ENCODE results near the gene C1orf94. TPM values are rescaled to one million over a fixed set of nuclear protein-coding genes. Genes with fewer than 3 reads are reported as not detected.

The C1orf94 gene
- total and polyA plus RNA-seq, 2 of the 8 experiments (the other 6 are each of a cell fraction or from before 2014, with no cell fraction given) = 5.8 to 12.5 TPM

DNA sequence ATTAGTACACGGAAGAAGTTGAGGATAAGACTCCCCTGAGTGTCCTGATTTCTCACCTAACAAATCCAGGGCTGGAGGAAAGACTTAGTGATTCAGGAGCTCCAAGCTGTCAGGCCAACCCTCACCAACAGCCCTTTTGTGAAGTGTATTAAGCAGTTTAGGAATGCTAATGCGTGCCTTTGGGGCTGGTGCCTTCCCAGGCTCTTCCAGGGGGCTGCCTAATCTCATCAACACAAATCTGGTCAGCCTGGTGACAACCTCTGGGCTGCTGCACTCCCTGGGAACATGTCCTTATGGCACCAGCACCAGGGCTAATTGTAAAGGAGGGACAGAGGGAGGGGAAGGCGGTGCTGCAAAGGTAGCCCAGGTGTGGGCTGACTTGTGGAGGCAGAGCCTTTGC lies 27.2 kb upstream of the C1orf94 start (continued):
- no peak for TF ChIP-seq CHD7 (IDR thresholded peaks at IDR 0.05; ENCODE audit: insufficient replicate concordance, low read length)
- TF ChIP-seq CREB1 (IDR thresholded peaks at IDR 0.05) = no peak
- TF ChIP-seq EZH2 (IDR thresholded peaks at IDR 0.05; ENCODE audit: low read depth, low read length, severe bottlenecking) = no peak
- TF ChIP-seq JUND (IDR thresholded peaks at IDR 0.05; ENCODE audit: low read length) = no peak
- TF ChIP-seq CEBPB (IDR thresholded peaks at IDR 0.05; ENCODE audit: low read depth, low read length) = no peak
- no peak for TF ChIP-seq ATF3 (IDR thresholded peaks at IDR 0.05; ENCODE audit: insufficient read depth, low read depth, low read length)

All from H1 (cell line).